GM19324 (cell line): ENCODE data around the gene TBC1D20.
A peak's percentile ranks its signal among the peaks of the same experiment; 100 is the strongest.
"Not testable (repeated sequence)": the region's sequence is repeated elsewhere in the genome, so short reads cannot be mapped to it uniquely, and the experiment has no call there.

Experiments
- ATAC-seq: cut with Tn5 transposase; IDR thresholded peaks from one replicate; pipeline ENCODE4 v1.9.1; 2021; ENCODE audit warnings: mild to moderate bottlenecking, moderate library complexity; ENCODE audit not compliant: unreplicated experiment, low FRiP score

TBC1D20 gene

DNA sequence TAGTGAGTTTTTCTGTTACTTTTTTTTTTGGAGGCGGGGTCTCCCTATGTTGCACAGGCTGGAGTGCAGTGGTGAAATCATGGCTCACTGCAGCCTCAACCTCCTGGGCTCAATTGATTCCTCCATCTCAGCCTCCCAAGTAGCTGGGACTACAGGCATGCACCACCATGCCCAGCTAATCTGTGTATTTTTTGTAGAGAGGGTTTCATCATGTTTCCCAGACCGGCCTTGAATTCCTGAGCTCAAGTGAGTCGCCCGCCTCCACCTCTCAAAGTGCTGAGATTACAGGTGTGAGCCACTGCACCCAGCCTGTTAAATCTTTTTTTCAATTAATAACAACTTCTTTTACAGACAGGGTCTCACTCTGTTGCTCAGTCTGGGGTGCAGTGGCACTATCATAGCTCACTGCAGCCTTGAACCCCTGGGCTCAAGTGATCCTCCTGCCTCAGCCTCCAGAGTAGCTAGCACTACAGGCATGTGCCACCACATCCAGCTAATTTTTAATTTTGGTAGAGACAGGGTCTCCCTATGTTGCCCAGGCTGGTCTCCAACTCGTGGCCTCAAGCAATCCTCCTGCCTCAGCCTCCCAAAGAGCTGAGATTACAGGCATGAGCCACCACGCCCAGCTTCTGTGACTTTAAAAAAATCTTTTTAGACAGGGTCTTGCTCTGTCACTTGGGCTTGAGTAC lies 14.4 kb upstream of the TBC1D20 start:
- ATAC-seq: not testable (repeated sequence)

DNA sequence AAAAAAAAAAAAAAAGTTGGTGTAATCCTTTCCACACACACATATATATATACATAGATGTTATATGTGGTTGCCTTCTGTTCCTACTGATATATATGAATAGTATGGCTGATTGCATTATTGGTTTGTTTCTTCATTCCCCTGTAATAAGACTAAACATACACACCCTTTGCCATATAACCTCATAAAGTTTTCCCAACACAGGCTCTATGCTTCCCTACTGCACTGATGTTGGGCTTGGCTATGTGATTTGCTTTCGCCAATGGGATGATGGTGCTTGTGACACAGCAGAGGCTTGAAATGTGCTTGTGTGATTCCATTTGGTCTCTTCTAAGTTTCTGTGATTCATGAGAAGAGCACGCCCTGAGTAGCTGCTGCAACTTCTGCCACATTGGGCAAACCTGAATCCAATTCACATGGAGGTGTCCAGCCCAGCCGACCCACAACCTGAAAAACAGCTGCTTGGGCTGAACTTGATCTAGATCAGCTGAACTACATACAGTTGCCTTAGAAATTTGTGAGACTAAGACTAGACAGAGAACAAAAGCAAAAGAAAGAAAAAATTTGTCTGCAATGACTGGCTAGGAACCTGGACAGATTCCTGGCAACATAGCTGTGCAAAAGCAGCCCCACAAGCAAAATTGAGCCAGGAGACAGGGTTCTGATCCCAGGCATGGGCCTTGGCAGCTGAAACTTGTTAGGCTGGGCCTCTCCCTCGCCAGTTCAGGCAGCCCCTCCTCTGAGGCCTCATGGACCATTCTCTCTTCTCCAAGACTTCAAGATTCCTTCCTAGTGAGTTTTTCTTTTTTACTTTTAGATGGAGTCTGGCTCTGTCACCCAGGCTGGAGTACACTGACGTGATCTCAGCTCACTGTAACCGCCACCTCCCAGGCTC lies 13.4 kb upstream of the TBC1D20 start:
- no peak for ATAC-seq

DNA sequence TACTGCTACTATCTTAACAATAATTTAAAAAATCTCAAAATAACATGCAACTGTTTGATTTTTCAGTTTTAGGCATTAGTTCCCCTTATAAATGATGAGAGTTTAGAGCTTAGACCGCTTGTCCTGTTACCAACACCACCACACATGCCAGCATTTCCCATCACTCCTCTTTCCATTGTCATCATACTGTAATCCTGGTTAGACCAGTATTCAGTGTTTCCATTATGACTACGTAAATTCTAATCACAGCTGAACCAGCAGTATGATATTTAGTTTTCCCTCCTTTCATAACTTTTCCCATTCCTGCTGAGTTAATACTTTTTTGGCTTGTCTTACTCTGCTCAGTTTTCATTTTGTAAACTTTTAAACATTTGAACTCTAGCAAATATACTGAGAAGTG lies 12.2 kb upstream of the TBC1D20 start:
- no peak for ATAC-seq

DNA sequence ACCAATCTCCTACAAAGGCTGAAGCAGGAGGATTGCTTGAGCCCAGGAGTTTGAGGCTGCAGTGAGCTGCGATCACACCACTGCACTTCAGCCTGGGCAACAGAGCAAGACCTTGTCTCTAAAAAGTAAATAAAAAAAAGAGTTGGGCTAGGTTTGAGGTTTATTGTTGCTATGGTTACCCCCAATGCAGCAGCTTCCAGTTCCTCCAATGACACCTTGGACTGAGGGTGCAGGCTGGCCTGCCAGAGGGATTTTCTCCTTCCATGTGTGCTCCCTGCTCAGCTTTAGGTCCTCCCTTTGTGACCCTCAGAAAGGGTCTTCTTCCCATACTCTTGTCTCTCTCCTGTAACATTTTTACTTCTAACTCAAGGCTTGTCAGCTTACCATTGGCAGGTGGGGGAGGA lies 10.6 kb upstream of the TBC1D20 start:
- no peak for ATAC-seq

DNA sequence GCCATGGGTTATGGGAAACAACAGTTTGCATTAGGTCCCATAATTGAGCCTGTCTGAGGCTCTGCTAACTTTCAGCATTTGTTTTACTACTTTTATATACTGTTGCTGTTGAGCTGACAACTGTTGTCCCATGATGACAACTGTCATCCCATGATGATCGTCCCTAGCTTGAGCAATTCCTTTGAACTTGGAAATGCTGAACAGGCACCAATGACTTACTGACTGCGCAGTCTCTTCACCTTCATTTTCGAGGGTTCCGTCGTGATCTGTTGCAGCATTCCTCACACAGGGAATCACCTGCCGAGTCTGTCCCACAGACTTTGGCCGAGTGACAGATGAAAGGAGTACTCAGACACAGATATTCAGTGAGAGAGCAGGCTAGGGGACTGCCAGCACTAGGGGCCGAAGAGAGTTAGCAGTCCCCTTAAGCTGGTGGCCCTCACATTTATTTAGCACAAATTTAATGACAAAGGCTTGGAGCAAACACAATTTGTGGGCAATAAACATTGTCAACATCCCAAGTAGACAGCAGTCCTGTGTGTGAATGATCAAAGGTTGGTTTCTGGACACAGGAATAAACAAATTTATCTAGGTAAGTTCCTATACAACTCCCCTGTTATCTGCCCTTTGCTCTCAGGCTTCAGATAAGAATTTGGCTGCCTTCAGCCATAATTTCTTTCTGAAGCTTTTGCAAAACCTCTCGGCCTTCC lies 10.0 kb upstream of the TBC1D20 start:
- ATAC-seq: no peak

DNA sequence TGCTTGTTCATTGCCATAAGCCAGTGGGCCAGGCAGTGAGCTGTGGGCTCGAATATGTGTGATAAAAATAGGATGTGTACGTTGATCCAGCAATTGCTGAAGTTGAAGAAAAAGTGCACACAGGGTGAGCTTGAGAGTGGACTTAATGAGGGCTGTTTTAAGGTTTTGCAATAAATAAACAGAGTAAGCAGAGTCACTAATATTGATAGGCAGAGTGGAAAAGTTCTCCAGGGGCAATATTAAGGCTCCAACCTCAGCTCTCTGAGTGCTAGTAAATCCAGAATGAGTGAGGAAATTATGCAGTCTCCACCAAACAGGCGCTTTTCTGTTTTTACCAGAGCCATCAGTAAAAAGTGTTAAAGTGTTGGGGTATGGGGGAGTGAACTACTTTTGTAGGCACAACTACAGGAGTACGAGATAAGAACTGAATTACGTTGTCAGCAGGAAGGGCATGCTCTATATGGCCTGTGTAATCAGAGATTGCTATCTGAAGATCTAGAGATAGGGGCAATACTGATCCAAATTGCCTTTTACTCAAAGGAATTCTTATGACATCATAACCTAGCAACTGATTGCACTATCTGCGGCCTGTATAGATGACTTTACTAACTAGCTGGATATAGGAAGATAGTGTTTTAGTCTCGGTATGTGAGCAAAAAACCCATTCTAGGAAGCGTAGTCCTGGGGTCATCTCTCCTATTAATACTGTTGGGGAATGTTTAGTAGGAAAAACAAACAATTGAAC lies 7.6 kb upstream of the TBC1D20 start:
- no peak for ATAC-seq

DNA sequence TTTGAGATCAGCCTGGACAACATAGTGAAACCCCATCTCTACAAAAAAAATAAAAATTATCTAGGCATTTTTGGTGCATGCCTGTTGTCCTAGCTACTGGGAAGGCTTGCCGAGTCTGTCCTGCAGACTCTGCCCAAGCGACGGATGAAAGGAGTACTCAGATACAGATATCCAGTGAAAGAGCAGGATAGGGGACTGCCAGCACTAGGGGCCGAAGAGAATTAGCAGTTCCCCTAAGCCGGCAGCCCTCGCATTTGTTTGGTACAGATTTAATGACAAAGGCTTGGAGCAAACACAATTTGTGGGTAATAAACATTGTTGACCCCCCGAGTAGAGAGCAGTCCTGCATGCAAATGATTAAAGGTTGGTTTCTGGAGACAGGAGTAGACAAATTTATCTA lies 5.4 kb upstream of the TBC1D20 start:
- ATAC-seq: no peak

DNA sequence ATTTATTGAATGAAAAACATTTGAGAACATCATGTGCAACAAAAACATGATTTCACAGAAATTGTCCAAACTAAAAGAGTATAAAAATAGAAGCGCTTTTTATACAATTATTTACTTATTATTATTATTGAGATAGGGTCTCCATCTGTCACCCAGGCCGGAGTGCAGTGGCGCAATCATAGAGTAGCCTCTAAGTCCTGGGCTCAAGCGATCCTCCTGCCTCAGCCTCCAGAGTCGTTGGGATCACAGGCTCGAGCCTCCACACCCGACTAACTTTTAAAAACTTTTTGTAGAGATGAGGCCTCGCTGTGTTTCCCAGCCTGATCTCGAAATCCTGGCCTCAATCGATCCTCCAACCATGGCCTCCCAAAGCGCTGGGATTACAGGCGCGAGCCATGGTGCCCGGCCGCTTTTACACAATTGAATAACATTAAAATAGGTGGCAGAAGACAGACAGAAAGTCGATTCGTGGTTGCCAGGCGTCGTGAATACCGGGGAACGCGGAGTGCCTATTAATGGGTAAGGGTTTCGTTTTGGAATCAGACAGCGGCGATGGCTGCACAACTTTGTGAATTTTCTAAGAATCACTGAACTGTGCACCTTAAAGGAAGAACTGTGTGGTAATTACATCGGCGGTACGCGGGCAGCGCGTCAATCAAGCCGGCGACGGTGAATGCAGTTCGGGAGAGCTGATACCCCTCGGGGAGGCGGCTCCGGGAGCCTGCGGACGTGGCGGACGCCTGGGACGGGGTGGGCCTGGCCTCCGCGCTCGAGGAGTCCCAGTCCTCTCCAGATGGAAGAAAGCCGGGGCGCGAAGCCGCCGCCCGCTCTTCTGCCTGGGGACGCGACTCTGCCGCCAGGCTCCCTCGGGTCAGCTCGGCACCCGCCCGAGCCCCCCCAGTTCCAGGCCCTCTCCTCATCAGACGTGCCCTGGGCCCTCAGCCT lies 807 bp downstream of the TBC1D20 start:
- peak; percentile 44 for ATAC-seq

DNA sequence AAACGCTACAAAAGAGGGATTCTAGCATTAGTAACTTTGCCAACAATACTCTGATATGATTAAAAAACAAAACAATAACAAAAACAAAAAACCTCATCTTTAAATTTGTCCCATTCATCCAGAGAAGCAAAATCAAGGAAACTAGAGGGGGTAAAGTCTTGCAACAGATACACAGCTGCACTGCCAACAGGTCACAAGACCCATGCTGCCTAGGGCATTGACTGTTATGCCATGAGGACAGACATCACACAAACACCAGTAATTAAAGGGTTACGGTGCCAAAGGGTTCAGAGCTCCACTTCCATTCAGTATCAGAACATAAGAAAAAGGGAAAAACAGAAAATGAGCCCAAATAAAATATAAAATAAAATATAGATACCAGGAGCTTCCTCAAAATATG lies 1.6 kb downstream of the TBC1D20 start:
- ATAC-seq: no peak

DNA sequence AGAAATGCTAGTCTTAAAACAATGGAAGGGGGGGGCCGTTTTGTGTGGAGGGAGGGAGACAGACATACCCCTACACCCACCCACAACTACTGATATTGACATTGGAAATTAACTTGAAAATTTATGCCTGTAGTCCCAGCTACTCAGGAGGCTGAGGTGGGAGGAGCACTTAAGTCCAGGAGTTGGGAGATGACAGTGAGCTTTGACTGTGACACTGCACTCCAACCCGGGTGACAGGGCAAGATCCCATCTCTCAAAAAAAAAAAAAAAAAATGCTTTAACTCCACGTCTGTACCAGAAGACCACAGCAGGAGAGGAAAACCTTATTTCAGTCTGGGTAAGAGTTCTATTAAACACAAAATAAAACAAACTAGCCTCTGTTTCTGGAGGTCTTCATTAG lies 2.2 kb downstream of the TBC1D20 start:
- no peak for ATAC-seq

DNA sequence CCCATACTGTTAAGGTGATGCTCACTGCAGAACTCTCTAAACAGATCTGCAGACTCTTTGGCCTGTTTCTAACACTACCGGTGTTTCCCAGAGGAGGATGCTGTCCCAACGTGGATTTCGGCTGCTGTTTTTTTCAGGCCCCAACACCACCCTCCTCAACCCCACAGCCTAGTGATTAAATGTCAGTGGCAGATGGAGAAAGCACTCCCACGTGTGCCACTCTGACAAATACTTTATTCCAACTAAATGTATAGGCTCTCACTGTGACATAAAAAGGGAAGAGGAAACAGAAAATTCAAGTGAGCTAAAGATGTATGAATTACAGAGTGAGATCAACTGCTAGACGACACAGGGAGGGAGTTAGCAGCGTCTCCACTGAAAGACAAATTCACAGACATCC lies 3.6 kb downstream of the TBC1D20 start:
- no peak for ATAC-seq

DNA sequence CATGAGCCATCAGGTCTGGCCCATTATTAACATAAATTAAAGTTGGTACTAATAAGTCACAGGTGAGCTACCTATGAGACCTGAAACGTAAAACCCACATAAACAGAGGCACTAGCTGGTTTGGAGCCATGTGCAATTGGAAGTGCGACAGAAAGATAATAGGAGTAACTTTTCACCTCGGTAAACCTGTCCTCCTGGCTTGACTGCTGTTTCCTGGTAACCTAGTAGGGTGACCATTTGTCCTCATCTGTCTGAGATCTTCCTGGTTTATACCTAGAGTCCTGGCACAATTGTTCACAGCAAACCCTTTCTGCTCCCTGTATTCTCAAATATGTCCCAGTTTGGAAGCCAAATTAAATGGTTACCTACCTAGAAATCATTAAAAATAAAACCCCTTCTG lies 7.4 kb downstream of the TBC1D20 start:
- ATAC-seq: no peak

DNA sequence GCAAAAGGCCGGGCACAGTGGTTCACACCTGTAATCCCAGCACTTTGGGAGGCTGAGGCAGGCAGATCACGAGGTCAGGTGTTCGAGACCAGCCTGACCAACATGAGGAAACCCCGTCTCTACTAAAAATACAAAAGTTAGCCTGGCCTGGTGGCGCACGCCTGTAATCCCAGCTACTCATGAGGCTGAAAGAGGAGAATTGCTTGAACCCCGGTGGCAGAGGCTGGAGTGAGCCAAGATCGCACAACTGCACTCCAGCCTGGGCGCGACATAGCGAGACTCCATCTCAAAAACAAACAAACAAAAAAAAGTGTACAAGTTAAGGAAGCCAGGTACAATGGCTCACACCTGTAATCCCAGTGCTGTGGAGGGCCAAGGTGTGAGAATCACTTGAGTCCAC lies 10.3 kb downstream of the TBC1D20 start:
- not testable (repeated sequence) for ATAC-seq

DNA sequence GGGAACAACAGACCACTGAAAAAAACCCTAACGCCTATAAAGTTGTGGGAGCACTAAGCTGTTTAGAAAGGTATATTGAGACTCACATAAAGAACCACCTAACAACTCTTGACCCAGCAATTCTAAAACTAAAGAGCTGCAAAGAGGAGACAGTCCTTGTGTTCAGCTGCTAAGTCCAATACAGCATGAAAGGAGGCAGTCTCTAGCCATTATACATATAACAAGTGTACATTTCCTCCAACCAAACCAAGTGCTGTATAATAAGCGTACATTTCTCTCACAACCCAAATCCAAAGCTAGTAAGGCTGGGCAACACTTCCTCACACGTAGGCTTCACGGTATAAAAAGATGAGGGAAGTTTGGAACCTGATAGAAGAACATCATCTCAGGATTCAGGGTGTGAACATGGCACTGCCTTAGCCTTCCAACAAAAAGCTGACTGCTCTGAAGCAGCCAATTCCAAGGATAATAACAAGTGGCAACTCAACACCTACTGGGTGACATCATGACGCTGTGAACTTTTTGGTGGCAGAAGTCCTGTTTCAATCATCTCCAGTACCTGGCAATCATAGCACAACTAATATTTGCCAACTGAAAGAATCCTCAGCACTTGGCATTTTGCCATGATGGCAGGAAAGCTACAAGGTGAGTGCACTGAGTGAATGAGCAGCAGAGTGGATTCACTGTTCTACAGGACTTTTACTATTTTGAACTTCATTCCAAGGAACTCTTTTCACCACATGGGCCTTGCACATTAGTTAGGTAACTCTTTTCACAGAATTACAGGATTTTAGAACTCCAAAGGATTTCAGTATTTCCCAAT lies 16.6 kb downstream of the TBC1D20 start:
- ATAC-seq: no peak

DNA sequence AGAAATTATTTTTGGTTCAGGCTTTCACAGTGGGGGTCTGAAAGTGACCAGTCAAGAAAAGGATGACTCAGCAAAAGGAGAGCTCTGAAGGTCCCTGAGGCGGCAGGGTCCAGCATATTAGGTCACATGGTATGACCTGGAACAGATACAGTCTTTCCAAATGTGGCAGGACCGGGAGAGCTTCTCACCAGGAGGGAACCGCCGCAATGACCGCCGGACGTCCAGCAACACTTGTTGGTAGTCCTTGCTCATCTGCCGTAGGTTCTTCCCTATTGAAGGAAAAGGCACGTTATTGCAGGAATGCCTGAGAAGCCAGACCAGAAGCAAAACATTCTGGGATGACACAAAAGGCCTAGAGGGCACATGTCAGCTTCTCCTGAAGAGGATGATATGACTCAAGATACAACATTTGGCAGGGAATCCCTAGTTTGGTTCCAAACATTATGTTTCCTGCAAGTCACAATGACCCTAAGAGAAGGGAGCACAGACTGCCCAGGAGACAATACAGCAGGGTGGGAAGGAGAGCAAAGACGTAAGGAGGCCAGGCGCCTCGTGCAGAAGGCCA lies 17.4 kb downstream of the TBC1D20 start:
- no peak for ATAC-seq

DNA sequence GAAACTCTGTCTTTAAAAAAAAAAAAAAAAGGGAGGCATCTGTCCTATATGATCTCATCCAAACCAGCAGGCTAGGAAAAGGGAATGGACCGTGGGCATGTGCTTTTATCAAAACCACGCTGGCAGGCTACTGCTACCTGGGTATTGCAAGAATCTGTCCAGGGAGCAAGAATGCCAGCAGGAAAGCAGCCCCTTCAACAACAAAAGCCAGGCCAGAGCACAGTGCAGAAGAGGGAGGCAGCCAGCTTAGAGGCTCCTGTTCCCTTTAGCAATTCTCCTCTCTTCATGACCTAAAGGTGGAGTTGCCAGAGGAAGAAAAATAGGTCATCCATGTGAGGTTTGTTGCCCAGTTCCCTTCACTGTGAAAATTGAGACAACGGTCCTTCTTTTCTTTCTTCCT lies 18.2 kb downstream of the TBC1D20 start:
- no peak for ATAC-seq

DNA sequence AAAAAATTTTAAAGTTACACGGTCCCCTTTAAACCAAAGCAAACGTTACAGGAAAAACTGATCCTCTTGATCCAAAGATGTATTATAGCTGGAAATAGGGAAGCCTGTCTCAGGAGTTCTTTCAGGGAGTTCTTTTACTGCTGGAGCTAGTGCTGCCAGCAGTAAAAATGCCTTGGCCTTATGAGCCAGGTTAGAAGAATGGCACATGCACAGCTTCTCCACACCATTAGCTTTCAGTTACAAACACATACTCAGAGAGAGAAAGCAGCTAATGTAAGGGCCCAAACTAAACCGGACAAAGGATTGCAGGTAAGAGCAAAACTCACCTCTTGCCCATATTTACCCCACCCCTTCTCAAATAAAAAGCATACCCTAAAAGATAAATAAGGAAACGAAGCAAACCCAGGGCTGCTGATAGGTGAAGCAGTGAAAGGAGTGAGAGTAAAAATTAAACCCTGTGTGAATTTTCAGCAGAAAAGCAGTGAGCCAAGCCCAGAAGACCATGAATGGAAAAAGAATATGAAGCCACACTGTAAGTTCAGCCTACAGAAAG lies 19.0 kb downstream of the TBC1D20 start:
- ATAC-seq: no peak

DNA sequence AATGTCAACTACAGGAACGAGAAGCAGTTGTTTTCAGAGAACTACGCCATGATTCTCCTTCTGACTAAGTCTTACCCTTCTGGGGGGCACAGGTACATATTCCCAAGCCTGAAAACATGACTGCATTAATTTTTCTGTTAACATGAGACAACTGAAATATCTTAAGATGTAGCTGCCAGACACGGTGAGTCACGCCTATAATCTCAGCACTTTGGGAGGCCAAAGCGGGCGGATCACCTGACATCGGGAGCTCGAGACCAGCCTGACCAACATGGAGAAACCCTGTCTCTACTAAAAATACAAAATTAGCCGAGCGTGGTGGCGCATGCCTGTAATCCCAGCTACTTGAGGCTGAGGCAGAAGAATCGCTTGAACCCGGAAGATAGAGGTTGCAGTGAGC lies 21.7 kb downstream of the TBC1D20 start:
- no peak for ATAC-seq
